ENCODE results near the gene RPN2. TPM values are rescaled to one million over a fixed set of nuclear protein-coding genes. Genes with fewer than 3 reads are reported as not detected.

RPN2 gene
- polyA plus RNA-seq, 10 donors = 135 to 211 (median 166) TPM

- DNase-seq = no peak
Observed at GRCh38 chr20:37263686-37264085, 84.6 kb downstream of the RPN2 start.

GRCh38 chr20:37265152-37265551 is 86.0 kb downstream of the RPN2 start:
- no peak for DNase-seq

- DNase-seq = no peak
Observed at GRCh38 chr20:37266940-37267666, 88.0 kb downstream of the RPN2 start.

GRCh38 chr20:37267667-37268313 is 88.7 kb downstream of the RPN2 start:
- DNase-seq = no peak

GRCh38 chr20:37270576-37271420 is 91.7 kb downstream of the RPN2 start:
- DNase-seq = peak in 1 of 3 donors; percentile 48

- no peak for DNase-seq
Observed at GRCh38 chr20:37271421-37271768, 92.3 kb downstream of the RPN2 start.

- no peak for DNase-seq
Observed at GRCh38 chr20:37273988-37274387, 94.9 kb downstream of the RPN2 start.

GRCh38 chr20:37274851-37275524 is 95.9 kb downstream of the RPN2 start:
- DNase-seq = no peak

GRCh38 chr20:37276494-37277252 is 97.5 kb downstream of the RPN2 start:
- DNase-seq = peak; percentile 61 to 84 (median 79)

GRCh38 chr20:37277253-37277593 is 98.1 kb downstream of the RPN2 start:
- DNase-seq = no peak

- DNase-seq = no peak
Observed at GRCh38 chr20:37278966-37279590, 99.9 kb downstream of the RPN2 start.

GRCh38 chr20:37279820-37280219 is 100.7 kb downstream of the RPN2 start:
- DNase-seq = no peak

GRCh38 chr20:37280403-37280802 is 101.3 kb downstream of the RPN2 start:
- no peak for DNase-seq

- DNase-seq = peak; percentile 54 to 69 (median 55)
Observed at GRCh38 chr20:37282556-37282955, 103.4 kb downstream of the RPN2 start.

GRCh38 chr20:37283530-37284195 is 104.5 kb downstream of the RPN2 start:
- DNase-seq = no peak

GRCh38 chr20:37284691-37285161 is 105.6 kb downstream of the RPN2 start:
- no peak for DNase-seq

GRCh38 chr20:37285664-37286374 is 106.7 kb downstream of the RPN2 start:
- DNase-seq = no peak

- no peak for DNase-seq
Observed at GRCh38 chr20:37288091-37288490, 109.0 kb downstream of the RPN2 start.

GRCh38 chr20:37290158-37290810 is 111.2 kb downstream of the RPN2 start:
- DNase-seq = no peak

All from muscle of back (tissue), 11 donors.